Liver (tissue), 3 donors: ENCODE data around the gene FEZ2.

Source experiments
- EGR1 ChIP-seq, 2 donors: IDR thresholded peaks; 2 replicates each; pipeline ENCODE4 v1.6.1; 2016 to 2018; ENCODE audit warnings: antibody characterized with exemption in 2 of 2, low read depth in 2 of 2
- FOXA1 ChIP-seq: IDR thresholded peaks from 2 replicates; pipeline ENCODE4 v1.6.1; 2016; ENCODE audit warnings: antibody characterized with exemption
- FOXA2 ChIP-seq: IDR thresholded peaks from 2 replicates; pipeline ENCODE4 v1.6.1; 2016; ENCODE audit warnings: antibody characterized with exemption
- HNF4A ChIP-seq, 2 donors: conservative IDR thresholded peaks; 2 replicates each; pipeline ENCODE4 v1.6.1; 2016; ENCODE audit warnings: antibody characterized with exemption in 2 of 2, mild to moderate bottlenecking in 2 of 2
- HNF4G ChIP-seq: IDR thresholded peaks from 2 replicates; pipeline ENCODE4 v1.6.1; 2016; ENCODE audit warnings: antibody characterized with exemption
- JUND ChIP-seq, 2 donors: IDR thresholded peaks; 2 replicates each; pipeline ENCODE4 v1.6.1; 2016; ENCODE audit warnings: antibody characterized with exemption in 2 of 2
- RAD21 ChIP-seq, 2 donors: IDR thresholded peaks; 2 replicates each; pipeline ENCODE4 v1.6.1; 2016; ENCODE audit warnings: antibody characterized with exemption in 2 of 2, mild to moderate bottlenecking in 2 of 2
- RXRA ChIP-seq, 2 donors: IDR thresholded peaks; 2 replicates each; pipeline ENCODE4 v1.6.1; 2017 to 2018; ENCODE audit warnings: antibody characterized with exemption in 2 of 2, mild to moderate bottlenecking in 1 of 2
- SP1 ChIP-seq: IDR thresholded peaks from 2 replicates; pipeline ENCODE4 v1.6.1; 2018; ENCODE audit warnings: antibody characterized with exemption, mild to moderate bottlenecking
- TAF1 ChIP-seq: conservative IDR thresholded peaks from 2 replicates; pipeline ENCODE4 v1.6.1; 2016; ENCODE audit warnings: antibody characterized with exemption, mild to moderate bottlenecking
- TF ChIP-seq, protein P1 (sequence below): fragments of 150-350 bp; IDR thresholded peaks from 2 replicates; pipeline ENCODE4 v1.5.1; 2017; ENCODE audit warnings: improper control_type of control experiment, low read depth, low read length; ENCODE audit not compliant: missing input control
- TF ChIP-seq, protein P2 (sequence below): IDR thresholded peaks from 2 replicates; pipeline ENCODE4 v1.6.1; 2016; ENCODE audit warnings: antibody characterized with exemption
- donor health status: healthy.
- donor health status: healthy.

DNA sequence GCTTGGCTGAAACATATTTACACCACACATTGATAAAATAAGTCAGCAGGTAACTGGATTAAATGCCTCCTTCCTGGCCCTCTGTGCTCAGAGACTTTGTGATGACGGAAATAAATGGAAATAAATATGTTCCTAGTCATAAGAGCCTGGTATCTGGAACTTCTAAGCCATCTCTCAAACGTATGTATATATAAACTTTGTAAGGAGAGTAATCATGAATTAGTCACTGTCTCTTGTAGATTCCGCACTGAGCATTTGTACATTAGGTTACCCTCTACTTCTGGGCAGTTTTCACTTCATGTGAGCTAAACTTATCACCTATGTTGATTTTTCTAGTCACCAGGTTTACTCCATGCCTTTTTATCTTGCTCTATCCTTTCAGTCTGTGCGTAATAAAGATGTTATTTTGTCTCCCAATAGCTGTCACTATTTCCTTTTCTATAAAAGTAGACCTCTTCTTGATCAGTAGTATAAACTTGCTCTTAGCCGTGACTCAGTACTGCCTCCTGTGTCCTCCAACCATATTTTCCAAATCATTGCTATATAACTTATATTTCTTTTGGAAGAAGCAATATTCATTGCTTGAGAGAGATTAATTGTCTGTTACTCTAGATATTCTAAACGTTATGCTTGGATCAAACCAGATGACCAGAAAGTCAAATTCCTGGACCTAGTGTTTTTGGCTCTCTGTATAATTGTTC lies 53.2 kb downstream of the FEZ2 start:
- no peak for TF ChIP-seq FOXA1
- no peak for TF ChIP-seq JUND (IDR thresholded peaks at IDR 0.05)
- TF ChIP-seq, protein P1, sequence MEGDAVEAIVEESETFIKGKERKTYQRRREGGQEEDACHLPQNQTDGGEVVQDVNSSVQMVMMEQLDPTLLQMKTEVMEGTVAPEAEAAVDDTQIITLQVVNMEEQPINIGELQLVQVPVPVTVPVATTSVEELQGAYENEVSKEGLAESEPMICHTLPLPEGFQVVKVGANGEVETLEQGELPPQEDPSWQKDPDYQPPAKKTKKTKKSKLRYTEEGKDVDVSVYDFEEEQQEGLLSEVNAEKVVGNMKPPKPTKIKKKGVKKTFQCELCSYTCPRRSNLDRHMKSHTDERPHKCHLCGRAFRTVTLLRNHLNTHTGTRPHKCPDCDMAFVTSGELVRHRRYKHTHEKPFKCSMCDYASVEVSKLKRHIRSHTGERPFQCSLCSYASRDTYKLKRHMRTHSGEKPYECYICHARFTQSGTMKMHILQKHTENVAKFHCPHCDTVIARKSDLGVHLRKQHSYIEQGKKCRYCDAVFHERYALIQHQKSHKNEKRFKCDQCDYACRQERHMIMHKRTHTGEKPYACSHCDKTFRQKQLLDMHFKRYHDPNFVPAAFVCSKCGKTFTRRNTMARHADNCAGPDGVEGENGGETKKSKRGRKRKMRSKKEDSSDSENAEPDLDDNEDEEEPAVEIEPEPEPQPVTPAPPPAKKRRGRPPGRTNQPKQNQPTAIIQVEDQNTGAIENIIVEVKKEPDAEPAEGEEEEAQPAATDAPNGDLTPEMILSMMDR, result no peak
- TF ChIP-seq, protein P2, sequence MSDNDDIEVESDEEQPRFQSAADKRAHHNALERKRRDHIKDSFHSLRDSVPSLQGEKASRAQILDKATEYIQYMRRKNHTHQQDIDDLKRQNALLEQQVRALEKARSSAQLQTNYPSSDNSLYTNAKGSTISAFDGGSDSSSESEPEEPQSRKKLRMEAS, result no peak
- TF ChIP-seq SP1, result no peak
- TF ChIP-seq HNF4A (conservative IDR thresholded peaks at IDR 0.05), result no peak
- no peak for TF ChIP-seq HNF4G
- TF ChIP-seq RXRA (IDR thresholded peaks at IDR 0.05), result no peak
- no peak for TF ChIP-seq TAF1
- no peak for TF ChIP-seq FOXA2
- no peak for TF ChIP-seq RAD21 (IDR thresholded peaks at IDR 0.05)
- TF ChIP-seq EGR1 (IDR thresholded peaks at IDR 0.05; ENCODE audit: low read depth in 2 of 2), result no peak
